HG02981 (cell line): ENCODE measurements around the gene RPL10.

Experiments
- ATAC-seq: cut with Tn5 transposase; IDR thresholded peaks from one replicate; pipeline ENCODE4 v1.9.1; 2021; ENCODE audit warnings: mild to moderate bottlenecking, moderate library complexity; ENCODE audit not compliant: unreplicated experiment

Gene RPL10

GRCh38 chrX:154397888-154398667 lies at the start of gene RPL10:
Gene RPL10, plus strand, starts transcription at chrX:154398377. Its CDS starts 143 bp downstream, at chrX:154398520.
- ATAC-seq = peak; percentile 77

GRCh38 chrX:154348646-154349358 lies 49.4 kb upstream of the RPL10 start:
- no peak for ATAC-seq

DNA sequence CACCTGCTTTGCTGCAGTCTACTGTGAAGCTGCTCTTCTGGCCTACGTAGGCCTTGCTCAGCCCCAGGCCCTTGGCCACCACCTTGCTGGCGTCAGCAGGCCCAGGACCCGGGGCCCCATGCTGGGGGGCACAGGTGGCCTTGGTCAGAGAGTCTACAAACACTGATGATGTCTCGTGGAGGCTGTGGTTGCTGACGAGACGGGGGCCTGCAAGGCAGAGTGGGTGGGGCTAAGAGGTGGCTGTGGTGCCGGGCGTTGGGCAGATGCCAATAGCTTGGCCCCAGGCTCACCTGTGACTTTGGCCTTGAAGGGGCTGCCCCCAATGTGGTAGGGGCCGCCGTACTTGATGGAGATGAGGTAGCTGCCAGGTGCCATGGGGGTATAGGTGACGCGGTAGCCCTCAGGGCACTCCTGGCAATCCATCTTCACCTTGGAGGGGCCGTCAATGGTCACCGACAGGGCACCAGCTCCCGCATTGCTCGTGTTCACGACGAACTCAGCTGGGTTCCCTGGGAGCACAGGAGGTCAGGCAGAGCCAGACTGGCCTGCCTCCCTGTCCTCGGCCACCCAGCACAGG lies 48.7 kb upstream of the RPL10 start:
- no peak for ATAC-seq

GRCh38 chrX:154349979-154350378 lies 48.2 kb upstream of the RPL10 start:
- ATAC-seq = no peak

GRCh38 chrX:154350429-154351182 lies 47.6 kb upstream of the RPL10 start:
- ATAC-seq = no peak

DNA sequence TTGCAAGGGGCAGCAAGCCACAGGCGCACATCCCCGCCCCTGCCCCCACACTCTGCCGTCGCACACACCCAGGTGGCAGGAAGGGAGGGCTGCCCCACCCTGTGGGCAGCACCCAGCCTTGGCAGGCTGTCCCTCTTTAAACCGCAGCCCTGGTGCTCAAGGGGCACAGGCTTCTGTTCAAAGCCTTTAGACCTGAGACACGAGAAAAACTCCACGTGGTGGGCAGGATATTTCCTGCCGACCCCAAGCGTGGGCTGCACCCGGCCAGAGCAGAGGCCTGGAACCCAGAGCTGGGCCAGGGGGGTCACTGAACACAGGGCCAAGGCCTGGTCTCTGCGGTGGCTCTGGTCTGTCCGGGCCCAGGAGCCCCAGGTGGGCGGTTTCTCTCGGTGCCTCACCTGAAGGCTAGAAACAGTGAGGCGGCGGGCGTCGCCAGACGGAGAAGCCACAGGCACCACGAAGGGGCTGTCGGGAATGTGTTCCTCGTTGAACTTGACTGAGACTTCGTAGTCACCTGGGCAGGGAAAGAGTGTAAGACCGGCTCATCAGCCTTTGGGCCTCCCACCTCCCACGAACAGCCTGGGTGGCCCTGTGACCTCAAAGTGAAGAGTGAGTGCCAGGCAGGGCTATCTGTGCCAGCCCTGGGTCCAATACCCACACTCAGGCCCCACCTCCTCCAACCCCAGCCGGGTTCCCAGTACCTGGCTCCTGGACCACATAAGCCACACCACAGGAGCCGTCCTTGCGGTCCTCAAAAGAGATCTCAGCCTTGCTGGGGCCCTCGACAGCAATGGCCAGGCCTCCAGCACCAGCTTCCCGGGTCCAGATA lies 46.8 kb upstream of the RPL10 start:
- no peak for ATAC-seq

DNA sequence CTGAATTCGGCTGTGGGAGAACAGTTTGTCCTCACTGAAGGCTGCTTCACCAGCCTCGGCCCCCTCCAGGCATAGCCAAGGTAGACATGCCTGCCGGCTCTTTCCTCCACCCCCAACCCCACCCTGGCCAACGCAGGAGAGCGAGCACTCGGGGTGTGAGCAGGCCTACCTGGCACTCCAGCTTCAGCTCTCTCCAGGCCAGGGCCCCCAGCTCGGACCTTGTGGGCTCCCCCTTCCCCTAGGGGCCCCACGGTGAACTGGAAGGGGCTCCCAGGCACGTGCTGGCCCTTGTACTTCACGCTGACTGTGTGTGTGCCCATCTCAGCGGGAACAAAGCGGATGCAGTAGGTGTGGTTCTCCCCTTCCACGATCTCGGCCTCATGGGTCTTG lies 46.2 kb upstream of the RPL10 start:
- no peak for ATAC-seq

DNA sequence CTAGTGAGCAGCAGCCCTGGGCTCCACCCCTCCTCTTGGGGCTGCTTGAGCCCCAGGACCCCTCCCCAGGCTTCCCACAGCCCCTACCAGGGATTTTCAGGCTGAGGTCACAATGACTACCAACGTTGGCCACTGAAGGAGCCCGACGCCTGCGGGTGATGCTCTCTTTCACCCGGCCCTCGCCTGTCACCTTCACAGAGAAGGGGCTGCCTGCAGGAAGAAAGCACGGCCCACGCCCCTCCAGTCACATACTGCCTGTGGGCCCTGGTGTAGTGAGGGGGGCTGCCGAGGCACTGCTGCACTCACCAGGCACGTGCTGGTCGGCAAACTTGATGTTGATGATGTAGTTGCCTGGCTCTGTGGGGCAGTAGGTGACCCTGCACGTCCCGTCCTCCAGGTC lies 45.7 kb upstream of the RPL10 start:
- ATAC-seq = no peak

DNA sequence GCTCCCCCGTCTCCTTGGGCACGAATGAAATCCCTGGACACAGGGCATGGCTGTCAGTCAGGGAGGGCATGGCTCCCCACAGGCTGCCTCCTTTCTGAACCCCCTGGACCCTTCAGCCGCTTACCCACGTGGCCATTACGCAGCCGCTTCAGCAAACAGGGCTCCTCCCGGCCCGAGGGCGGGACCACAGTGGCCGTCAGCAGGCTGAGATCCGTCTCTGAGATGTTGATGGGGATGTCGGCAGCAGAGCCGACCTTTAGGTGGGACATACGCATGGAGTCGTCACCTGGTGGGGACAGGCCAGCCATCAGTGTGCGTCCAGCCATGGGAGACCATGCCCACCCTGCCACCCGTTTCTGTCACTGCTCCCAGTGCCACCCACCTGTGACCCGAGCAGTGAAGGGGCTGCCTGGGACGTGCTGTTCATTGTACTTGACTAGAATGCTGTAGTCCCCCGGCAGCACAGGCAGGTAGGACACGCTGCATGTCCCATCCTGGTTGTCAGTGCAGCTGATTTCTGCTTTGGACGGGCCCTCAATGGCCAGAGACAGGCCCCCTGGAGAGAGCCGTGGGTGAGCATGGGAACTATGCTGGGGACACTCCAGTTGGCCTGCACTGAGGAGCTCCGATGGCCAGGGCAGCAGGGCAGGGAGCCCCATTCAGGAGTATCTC lies 44.9 kb upstream of the RPL10 start:
- no peak for ATAC-seq

- no peak for ATAC-seq
These were observed 44.2 kb upstream of the RPL10 start for GRCh38 chrX:154354013-154354412.

DNA sequence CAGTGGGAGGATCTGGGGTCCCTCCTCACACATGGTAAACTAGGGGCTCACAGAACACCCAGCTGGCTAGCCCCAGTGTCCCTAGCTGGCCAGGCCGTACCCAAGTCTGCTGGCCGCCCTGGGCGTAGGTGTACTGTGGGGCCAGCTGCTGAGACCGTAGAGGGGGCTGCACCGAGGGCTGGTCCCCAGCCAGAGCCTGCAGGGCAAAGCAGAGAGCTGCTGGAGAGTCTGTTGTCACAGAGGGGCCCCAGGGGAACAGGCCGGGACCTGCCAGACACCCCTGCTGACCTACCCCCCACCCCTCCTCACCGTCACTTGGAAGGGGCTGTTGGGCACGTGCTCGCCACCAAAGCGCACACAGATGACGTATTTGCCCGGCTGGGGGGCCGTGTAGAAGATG lies 43.7 kb upstream of the RPL10 start:
- no peak for ATAC-seq

GRCh38 chrX:154355094-154355775 lies 42.9 kb upstream of the RPL10 start:
- ATAC-seq = no peak

DNA sequence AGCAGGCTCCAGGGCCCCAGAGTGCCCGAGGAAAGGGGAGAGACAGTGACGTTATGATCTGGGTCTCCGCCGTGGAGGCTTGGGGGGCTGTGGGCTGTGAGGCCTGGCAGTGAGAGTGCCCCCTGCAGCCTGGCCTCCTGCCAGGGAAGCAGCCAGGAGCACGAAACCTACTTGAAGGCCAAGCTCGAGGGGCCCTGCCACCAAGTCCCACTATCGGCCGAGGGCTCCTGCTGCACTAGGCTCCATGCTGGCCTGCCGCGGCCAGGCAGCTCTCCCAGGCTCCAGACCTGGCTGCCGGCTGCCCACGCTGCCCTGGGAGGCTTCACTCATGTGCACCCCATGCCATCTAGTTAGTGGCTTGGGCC lies 42.4 kb upstream of the RPL10 start:
- ATAC-seq = no peak

GRCh38 chrX:154356596-154356995 lies 41.6 kb upstream of the RPL10 start:
- no peak for ATAC-seq

- ATAC-seq = no peak
These were observed 41.0 kb upstream of the RPL10 start for GRCh38 chrX:154357205-154357604.

- ATAC-seq = no peak
These were observed 40.2 kb upstream of the RPL10 start for GRCh38 chrX:154358011-154358410.

GRCh38 chrX:154358829-154359228 lies 39.3 kb upstream of the RPL10 start:
- no peak for ATAC-seq

- ATAC-seq = no peak
These were observed 38.6 kb upstream of the RPL10 start for GRCh38 chrX:154359362-154360154.
